Embryonic facial prominence (tissue), 1 donor: ENCODE results near the gene UBR2.

Experiments used
- DNase-seq: peaks from one replicate; pipeline ENCODE4 v3.0.0-alpha.2; 2016; ENCODE audit errors: extremely low spot score

The UBR2 gene

DNA sequence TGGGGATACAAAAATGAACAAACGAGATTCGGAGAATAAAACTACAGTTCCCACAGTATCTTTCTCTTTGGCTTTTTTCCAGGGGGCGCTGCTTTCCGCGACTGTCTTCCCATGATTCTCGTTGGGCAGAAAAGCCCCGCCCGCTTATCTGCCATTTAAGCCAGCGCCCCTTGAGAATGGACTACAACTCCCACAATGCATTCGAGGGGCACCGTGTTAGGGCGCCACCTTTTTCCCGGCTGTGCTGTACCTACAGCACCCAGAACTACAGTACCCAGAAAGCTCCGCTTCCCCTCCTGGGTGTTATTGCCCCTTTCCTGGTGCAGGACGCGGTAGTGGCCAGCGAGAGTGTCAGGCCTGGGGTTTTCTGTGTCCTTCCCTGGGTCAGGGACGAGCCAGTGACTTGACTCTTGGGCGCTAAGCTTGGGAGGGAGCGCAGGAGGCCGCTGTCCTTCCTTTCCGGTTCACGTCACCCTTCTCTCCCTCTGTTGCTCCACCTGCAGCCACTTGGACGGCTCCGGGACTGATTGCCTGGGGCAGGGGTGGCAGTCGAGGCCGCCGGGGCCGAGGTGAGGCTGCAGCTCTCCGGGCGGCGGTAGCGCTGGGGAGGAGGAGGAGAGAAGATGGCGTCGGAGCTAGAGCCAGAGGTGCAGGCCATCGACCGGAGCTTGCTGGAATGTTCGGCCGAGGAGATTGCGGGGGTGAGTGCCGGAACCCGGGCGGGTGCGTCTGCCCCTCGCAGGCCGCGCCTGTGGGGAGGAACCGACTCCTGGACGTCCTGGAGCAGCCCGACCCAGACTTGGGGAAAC is at the start of gene UBR2:
UBR2 (plus strand) TSS at position 333 of the 809 bp plus-strand sequence; CDS start at position 624, 291 bp downstream.
- peak; percentile 97 for DNase-seq

DNA sequence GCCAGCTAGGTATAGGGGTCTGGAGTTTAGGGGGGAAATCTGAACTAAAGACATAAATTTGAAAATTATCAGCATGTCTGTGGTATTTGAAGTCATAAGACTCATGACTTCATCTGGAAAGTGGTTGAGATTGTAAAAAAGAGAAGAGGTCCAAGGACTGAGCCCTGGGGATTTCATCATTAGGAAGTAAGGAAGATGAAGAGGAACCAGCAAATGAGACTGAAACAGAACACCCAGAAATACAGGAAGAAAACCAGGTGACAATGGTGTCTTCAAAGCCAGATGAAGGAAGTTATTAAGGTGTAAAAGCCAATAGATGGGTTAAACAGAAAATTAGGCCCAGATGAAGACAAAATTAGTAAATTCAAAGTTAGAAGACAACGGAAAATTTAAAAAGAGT is 49.1 kb upstream of the UBR2 start:
- no peak for DNase-seq

DNA sequence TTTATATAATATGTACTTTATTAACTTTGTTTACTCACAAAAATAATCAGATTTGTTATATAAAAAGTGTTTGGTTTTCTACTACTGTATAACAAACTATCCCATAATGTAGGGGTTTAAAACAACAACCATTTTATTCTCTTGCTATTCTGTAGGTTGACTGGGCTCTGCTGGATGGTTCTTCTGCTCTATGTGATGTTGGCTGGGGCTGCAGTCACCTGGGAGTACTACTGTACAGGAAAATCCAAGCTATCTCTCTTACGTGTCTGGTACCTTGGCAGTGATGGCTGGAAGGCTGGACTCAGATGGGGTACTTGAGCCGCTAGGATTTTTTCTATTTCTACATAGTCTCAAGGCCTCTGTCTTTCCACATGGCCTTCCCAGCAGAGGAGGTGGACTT is 44.0 kb upstream of the UBR2 start:
- DNase-seq, result no peak

DNA sequence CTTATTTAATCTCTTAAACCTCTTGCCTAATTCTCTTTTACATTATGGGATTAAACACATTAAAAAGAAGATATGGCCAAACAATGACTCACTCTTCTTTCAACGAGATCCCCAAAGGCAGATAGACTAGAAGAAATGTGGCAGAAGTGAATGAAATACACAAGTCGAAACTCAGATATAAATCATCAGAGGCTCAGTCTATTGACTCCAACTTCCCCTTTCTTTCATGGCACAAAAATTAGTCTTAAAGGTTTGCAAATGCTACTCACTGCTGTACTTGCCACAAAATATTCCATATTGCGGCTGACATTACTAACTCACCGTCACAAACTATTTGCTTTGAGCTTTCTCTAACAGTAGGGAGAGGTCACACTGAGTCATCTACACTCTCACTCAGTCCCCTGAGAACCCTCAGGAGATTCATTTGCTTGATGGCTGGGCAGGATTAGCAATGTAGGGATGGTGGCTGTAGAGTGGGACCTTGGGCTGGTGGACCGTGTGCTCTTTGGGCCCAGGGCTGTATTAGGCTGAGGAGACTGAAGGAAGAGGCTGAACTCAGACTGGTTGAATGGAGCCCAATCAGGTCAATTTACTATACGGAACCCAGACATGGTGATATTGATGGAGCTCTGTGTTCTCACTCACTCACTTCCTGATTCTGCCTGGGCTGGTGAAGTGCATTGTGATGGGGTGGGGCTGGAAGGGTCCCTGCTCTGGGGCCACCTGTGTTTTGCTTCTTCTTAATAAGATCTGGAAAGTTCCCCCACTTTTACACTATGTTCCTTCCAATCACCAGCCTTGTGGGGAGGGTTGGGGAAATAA is 42.8 kb upstream of the UBR2 start:
- no peak for DNase-seq

DNA sequence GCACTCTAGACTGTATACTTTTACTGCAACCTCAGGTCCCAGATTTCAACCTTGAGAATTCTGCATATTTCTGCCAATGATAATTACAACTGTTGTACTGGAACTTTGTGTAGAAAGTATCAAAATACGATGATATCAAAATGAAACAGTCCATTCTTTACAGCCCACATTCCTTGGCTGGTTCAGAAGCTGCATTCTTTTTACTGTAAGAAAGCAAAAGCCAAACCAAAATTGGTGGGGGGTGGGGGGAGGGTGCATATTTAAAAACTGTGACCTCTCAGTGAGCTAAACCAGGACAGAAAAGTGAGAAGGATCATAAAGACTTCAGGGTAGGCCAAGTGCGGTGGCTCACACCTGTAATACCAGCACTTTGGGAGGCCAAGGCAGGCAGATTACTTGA is 41.8 kb upstream of the UBR2 start:
- no peak for DNase-seq

DNA sequence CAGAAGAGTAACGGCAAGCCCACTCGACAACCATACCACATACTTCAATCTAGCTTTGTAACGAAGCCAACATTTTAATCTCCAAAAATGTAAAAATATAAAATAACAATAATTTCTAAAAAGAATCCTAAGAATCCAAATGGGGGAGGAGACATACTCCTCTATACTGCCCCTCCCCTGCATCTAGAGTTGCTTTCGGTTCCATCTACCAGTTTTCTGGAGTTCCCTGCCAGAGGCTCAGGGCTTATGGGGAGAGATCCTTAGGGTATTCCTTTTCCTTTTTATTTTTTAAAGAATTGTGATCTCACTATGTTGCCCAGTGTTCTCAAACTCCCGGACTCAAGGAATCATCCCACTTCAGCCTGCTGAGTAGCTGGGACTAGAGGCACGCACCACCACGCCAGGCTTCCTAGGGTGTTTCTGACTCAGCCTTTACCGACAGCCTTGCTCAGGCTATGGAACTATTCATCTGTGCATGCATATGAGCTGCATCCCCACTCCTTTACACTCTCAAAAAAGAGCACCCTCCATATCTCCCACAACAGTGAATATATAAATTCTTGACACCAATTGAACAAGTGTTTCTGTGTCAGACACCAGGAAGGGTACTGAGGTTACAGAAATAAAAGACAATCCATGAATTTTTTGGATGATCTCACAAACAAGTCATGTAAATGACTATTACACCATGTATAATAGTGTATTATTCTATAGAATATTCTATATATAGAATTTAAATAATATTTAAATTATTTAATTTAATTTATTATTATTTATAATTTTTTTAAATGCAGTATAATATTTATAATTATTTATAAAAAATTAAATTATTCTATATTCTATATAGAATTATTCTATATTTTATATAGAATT is 40.7 kb upstream of the UBR2 start:
- no peak for DNase-seq

DNA sequence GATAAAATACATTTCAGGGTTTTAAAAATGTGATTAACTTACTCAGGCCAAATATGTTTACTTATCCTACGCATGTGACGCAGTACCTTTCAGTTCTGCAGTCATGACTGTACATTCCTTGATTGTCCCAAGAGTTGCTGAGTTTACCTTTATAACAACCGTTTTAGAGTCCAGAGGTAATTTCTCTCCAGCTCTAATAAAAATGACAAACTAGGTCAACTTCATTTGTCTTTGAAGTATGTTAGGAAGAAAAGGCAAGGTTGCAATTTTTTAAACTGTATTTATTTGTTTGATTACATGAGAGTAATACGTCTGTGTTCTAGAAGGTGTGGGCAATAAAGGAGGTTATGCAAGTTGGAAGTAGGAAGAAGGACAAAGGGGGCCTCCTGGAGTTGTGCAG is 38.6 kb upstream of the UBR2 start:
- no peak for DNase-seq

DNA sequence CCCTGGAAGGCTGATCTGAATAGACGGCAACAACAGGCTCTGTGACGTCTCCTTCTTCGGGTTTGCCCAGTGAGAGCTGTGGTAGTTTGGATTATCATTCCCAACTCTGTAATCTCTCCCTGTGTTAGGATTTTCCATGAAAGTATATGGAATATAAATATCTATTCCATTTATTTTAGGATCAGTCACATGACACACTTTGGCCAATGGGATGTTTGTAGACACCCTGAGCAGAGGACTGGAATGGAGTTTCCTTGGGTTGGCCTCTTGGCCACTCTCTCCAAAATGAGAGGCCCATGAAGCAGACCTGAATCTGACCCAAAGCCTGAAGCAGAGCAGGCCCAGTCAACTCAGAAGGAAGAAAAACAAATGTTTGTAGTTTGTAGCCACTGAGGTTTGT is 37.2 kb upstream of the UBR2 start:
- no peak for DNase-seq

DNA sequence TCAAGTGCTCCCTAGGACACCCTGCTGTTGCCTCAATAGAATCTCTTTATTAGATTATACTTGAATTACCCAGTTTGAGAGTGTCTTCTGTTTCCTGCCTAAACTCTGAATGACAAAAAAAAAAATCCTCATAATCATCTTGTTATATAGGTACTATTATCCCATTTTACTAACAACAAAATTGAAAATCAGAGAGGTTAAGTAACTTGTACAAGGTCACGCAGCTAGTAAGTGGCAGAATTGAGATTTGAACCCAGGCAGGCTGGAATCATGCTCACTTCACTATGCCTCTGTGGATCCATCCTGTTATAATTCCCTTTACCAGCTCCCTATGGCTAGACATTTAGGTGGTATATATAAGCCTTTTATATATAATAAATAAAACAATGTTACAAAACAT is 36.6 kb upstream of the UBR2 start:
- no peak for DNase-seq

DNA sequence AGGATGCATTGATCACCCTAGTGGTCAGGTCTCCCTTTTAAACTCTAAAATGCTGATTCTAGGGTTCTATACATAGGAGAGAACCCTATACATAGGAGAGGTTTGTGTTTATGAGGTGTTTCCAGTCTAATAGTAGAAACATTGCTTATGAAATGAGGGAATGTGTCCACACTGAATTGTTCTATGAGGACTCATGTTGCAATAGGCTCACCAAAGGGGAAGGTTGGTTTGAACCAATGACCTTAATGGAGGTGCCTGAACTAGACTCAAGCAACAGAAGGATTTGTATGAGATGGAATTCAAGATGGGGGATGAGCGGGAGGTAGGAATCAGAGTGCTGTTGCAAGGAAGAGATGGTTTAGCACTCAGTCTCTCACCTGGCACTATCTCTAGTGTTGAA is 33.5 kb upstream of the UBR2 start:
- no peak for DNase-seq

DNA sequence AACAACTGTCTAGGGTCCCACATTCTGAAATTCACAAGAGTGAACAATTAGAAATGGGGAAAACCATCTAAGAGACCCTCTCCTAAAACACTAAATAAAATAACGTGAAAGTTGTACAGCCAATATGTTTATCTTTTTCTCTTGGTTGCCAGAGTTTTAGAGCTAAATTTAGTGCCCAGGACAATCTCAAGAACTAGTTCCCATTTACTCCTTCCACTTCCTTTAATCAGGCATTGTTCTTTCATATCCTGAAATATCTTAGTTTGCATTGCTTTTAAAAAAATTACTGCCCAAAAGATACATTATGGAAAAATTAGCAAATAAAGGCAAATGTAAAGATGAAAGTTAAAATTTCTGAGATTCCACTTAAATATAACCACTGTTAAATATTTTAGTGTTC is 33.1 kb upstream of the UBR2 start:
- DNase-seq, result no peak

DNA sequence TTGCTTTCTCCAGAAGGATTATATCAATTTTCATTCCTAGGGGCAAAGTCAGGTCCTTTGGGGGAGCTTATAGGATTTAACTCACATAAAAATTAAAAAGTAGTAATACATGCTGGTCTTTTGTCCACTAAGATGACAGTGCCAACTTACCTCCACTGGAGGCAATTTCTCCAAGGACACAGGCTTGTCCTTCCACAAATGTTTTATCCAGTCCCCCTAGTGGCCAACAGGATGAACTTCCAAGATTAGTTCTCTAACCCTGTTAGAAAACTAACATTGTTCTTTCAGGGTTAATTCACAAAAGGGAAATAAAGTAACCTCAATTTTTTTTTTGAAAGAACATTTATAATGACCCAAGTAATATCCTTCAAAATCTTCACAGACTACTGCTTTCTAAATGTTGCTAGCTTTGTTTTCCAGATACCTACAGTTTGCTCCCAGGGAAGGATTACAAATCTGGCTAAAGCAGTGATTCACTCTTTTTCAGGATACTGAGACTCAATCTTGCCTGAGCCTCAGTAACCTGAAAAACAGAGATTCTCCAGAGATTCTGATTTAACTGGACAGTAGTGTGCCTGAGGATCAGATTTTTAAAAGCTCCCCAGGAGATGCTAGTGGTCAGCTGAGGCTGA is 31.7 kb upstream of the UBR2 start:
- no peak for DNase-seq

DNA sequence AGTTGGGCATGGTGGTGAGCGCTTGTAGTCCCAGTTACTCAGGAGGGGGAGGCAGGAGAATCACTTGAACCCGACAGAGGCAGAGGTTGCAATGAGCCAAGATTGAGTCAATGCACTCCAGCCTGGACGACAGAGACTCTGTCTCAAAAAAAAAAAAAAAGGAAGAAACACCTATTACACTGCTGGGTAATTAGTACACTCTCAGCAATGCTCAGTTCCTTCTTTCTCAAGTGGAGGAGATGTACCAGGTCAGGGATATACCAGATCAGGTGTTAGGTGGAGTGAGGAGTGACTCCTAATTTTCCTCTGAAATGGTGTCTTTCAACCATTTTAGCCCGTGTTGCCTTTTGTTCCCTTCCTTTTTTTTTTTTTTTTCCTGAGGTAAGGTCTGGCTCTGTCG is 30.0 kb upstream of the UBR2 start:
- no peak for DNase-seq

DNA sequence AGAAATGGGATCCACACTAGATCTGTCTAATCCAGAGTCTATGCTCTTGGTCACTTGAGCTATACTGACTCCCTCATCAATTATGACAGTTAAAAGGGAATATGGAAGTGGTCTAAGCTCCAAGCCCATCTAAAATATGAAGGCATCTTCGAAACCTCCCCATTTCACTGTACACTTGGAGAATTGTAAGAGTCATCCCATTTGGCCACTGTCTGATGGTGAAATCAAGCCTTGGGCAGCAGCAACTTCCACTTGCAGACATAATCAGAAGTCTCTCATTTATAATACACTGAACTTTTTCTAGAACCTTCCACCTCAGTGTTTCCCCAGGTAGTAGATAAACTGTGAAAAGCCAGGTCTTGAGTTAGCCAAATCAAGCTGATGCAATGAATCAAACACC is 26.3 kb upstream of the UBR2 start:
- no peak for DNase-seq

DNA sequence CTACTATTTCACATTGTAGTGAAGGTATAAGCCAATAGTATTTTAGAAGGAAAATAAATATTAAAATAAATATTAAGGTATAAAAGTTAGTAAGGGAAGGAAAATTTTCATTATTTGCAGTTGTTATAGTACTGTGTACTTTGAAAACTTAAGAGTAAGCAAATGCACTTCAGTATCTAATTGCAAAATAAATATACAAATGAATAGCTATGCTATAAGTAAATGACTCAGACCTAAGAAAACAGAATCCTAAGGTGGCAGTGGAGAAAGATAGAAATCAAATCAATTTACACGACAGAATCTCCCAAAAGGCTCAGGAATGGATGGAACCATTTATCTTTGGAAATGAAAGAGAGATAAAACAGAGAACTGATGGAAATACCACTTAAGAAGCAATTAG is 24.7 kb upstream of the UBR2 start:
- DNase-seq, result no peak

DNA sequence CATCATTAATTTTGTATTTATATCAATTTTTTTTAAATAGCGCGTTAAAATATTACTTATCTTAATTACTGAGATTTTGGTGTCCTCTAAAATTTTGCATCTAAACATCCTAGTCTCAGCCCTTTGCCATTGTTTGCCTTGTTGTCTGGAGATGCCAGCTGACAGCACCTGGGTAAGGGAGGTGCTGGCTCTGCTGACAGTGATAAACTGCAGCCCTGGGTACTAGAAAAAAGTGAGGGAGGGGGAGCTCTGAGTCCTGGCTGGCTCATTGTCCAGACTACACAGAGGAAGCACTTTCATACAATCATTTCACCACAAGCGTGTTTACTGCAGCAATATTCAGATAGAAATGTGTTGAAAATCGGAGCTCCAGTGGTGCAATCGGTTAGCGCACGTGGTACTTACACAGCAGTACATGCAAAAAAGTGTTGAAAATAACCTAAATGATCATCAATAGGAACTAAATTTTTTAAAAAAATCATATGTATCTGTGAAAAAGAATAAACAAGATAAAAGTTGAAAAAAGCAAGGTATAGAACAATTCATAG is 18.5 kb upstream of the UBR2 start:
- DNase-seq, result no peak

DNA sequence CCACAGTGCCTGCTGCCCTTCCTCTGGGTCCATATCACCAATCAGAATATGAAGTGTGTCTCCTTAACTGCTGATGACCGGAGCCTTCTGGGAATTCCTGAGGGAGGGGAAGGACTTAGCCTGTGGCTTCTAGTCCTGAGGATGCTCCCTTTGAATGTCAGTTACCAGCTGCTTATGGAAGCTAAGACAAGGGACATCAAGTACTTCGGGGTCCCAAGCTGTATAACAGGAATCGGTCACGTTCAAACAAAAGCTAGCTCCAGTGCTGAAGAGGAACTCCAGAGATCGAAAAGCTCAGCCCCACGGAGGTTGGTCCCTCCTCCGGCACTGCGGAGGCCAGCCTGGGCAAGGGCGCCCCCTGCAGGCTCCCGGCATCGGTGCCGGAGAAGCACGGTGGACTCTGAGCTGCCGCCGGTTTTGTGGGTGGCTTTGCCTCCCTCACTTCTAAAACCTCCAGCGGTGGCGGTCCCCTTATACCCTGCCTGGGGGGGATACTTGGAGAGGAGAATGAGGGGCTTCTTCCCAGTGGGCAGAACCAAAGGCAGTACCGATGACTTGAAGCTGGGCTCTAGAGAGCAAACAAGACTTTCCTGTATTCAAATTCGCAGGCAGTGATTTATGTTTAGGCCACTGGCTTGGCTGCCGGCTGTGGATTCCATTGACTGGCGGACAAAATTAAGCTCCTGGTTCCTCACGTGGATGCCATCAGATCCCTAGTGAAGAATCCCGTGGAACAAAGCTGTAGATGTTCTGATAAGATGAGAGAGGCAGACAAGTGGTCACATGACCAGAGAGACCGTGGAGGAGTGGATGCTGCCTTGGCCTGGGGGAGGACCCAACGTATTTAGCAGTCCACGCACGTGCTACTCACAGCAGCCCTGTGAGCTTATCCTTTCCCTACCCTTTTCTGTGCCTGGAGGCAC is 16.2 kb upstream of the UBR2 start:
- peak; percentile 52 for DNase-seq

DNA sequence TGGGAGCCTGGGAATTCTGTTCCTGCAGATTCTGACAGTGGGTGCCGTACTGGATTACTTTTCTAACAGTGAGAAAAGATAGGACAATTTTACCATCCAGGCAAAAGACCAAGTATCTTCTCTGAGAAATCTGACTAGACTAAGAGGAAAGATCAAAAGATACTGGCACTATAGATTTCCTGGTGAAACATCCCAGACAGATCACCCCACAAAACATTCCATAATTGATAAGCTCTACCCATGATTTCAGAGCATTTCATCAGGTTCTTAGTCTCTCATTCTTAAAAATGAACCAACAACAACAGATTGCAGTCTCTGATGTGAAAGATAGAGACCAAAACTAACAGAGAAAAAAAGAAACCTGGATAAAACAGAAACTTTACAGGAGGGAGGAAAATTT is 13.6 kb upstream of the UBR2 start:
- no peak for DNase-seq

DNA sequence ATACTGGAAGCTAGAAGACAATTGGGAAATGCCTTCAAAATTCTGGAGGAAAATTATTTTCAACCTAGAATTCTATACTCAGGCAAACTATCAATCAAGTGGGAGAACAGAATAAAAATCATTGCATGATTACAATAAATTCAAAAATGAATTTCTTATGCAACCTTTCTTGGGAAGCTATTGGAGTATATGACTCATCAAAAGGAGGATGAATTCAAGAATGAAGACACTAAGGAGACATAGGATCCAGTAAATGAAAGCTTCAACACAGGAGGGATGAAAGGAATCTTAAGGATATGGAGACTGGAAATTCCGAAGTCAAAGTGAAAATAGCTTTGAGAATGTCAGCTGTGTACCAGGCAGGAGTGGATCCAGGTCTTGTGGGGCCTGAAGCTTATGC is 12.6 kb upstream of the UBR2 start:
- no peak for DNase-seq

DNA sequence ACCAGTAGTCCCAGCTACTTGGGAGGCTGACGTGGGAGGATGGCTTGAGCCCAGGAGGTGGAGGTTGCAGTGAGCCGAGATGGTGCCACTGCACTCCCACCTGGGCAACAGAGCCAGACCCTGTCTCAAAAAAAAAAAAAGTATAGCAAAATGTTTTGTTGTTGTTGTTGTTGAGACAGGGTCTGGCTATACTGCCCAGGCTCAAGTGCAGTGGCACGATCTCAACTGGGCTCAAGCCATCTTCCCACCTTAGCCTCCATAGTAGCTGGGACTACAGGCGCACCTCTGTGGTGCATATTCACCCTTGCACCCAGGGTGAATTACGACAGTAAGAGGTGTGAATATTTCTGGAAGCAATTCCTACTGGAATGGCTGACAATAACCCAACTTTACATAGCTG is 11.4 kb upstream of the UBR2 start:
- no peak for DNase-seq
